ENCODE measurements around the gene GPAM. TPM values are rescaled to one million over a fixed set of nuclear protein-coding genes. Genes with fewer than 3 reads are reported as not detected.

The GPAM gene
- total and polyA plus RNA-seq, 2 donors from 2014 or later, result 4.0 to 9.9 TPM

- DNase-seq (no peak), FAIRE-seq (no peak)
- H3K27me3 ChIP-seq (ENCODE audit: control insufficient read depth, insufficient read depth, low read length), result no peaks in the 10 kb centered on the region
- peaks cover 6 to 42% (median 26%) of the 10 kb centered on the region in 3 donors for H3K36me3 ChIP-seq (ENCODE audit: control insufficient read depth in 2 of 3, insufficient read depth in 3 of 3, low read length in 3 of 3)
- TF ChIP-seq CTCF (IDR thresholded peaks at IDR 0.05; ENCODE audit: borderline replicate concordance, extremely low read depth, insufficient read depth), result no peak
- no peak overlapping the region for H3K27ac ChIP-seq (ENCODE audit: low read depth in 2 of 2, low read length in 2 of 2)
- H3K9ac ChIP-seq (ENCODE audit: low read length in 3 of 3), result no peak overlapping the region
- no peaks in the 10 kb centered on the region for H3K9me3 ChIP-seq (ENCODE audit: control insufficient read depth in 2 of 3, insufficient read depth in 1 of 3, low read length in 3 of 3)
- H3K4me1 ChIP-seq (ENCODE audit: control insufficient read depth in 2 of 3, insufficient read depth in 2 of 3, low read depth in 1 of 3, low read length in 3 of 3), result no peaks in the 10 kb centered on the region
- H3K4me3 ChIP-seq (ENCODE audit: low read length in 3 of 3), result no peak overlapping the region
- intact Hi-C loops (cut with DNase I), result no loop called here
Observed at GRCh38 chr10:112173206-112173605, 10.4 kb downstream of the GPAM start.

- no peak for FAIRE-seq
- peaks cover 6 to 42% (median 32%) of the 10 kb centered on the region in 3 donors for H3K36me3 ChIP-seq (ENCODE audit: control insufficient read depth in 2 of 3, insufficient read depth in 3 of 3, low read length in 3 of 3)
- no peaks in the 10 kb centered on the region for H3K4me1 ChIP-seq (ENCODE audit: control insufficient read depth in 2 of 3, insufficient read depth in 2 of 3, low read depth in 1 of 3, low read length in 3 of 3)
- no peak for DNase-seq
- H3K27me3 ChIP-seq (ENCODE audit: control insufficient read depth, insufficient read depth, low read length), result no peaks in the 10 kb centered on the region
- TF ChIP-seq CTCF (IDR thresholded peaks at IDR 0.05; ENCODE audit: borderline replicate concordance, extremely low read depth, insufficient read depth), result no peak
- H3K9ac ChIP-seq (ENCODE audit: low read length in 3 of 3), result no peak overlapping the region
- no peaks in the 10 kb centered on the region for H3K9me3 ChIP-seq (ENCODE audit: control insufficient read depth in 2 of 3, insufficient read depth in 1 of 3, low read length in 3 of 3)
- no peak overlapping the region for H3K27ac ChIP-seq (ENCODE audit: low read depth in 2 of 2, low read length in 2 of 2)
- intact Hi-C loops (cut with DNase I), result no loop called here
- H3K4me3 ChIP-seq (ENCODE audit: low read length in 3 of 3), result no peak overlapping the region
Observed at GRCh38 chr10:112168733-112169132, 14.8 kb downstream of the GPAM start.

DNA sequence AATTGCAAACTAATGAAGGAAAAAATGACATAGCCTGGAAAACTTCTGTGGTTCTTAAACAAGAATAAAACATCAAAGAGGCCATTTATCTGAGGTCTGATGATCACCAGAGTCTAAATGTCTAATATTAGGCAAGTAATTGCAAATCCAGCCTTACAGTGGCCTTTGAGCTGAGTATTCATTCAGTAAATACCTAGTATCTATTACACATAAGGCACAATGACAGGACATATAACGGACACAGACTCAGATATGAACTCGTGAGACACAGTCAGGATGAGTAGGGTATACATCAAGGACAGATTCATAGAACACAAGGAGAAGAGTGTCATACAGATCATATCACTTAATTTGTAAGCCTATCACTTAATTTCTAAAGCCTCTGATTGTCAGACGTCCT lies 16.8 kb downstream of the GPAM start:
- no peak for DNase-seq
- FAIRE-seq, result no peak
- no peak overlapping the region for H3K27ac ChIP-seq (ENCODE audit: low read depth in 2 of 2, low read length in 2 of 2)
- H3K36me3 ChIP-seq (ENCODE audit: control insufficient read depth in 2 of 3, insufficient read depth in 3 of 3, low read length in 3 of 3), result peaks cover 6 to 33% (median 24%) of the 10 kb centered on the region in 3 donors
- no peak overlapping the region for H3K4me3 ChIP-seq (ENCODE audit: low read length in 3 of 3)
- H3K27me3 ChIP-seq (ENCODE audit: control insufficient read depth, insufficient read depth, low read length), result no peaks in the 10 kb centered on the region
- H3K4me1 ChIP-seq (ENCODE audit: control insufficient read depth in 2 of 3, insufficient read depth in 2 of 3, low read depth in 1 of 3, low read length in 3 of 3), result no peaks in the 10 kb centered on the region
- H3K9ac ChIP-seq (ENCODE audit: low read length in 3 of 3), result no peak overlapping the region
- H3K9me3 ChIP-seq (ENCODE audit: control insufficient read depth in 2 of 3, insufficient read depth in 1 of 3, low read length in 3 of 3), result no peaks in the 10 kb centered on the region
- intact Hi-C loops (cut with DNase I), result no loop called here
- no peak for TF ChIP-seq CTCF (IDR thresholded peaks at IDR 0.05; ENCODE audit: borderline replicate concordance, extremely low read depth, insufficient read depth)
